Gastrocnemius medialis (tissue), 4 donors: ENCODE measurements around the gene CCL19. TPM values are rescaled to one million over a fixed set of nuclear protein-coding genes. Genes with fewer than 3 reads are reported as not detected.

Experiments used
- ATAC-seq, 2 donors: fragments of 150-250 bp; one replicate each; pipeline ENCODE4 v1.9.1; 2016
- DNase-seq, 2 donors: peaks; one replicate each; pipeline ENCODE4 v3.0.0-alpha.2; 2019
- H3K27ac ChIP-seq, 4 donors: fragments of 200-600 bp; sonication (generic); 1 replicate in 1 of 4; 2 replicates in 3 of 4; pipeline ENCODE4 v1.5.1; 2016 to 2018; ENCODE audit warnings: mild to moderate bottlenecking in 2 of 4, moderate library complexity in 1 of 4
- H3K27me3 ChIP-seq, 3 donors: fragments of 200-600 bp; sonication (generic) in 2 of 3; 1 replicate in 1 of 3; 2 replicates in 2 of 3; pipeline versions ENCODE4 v1.5.1 to v1.6.0; 2016 to 2019; ENCODE audit warnings: mild to moderate bottlenecking in 1 of 3, moderate library complexity in 1 of 3
- H3K36me3 ChIP-seq, 2 donors: fragments of 200-600 bp; sonication (generic) in 1 of 2; one replicate each; pipeline ENCODE4 v1.5.1; 2017 to 2018
- H3K4me1 ChIP-seq, 2 donors: fragments of 200-600 bp; sonication (generic) in 1 of 2; one replicate each; pipeline ENCODE4 v1.5.1; 2016 to 2017; ENCODE audit warnings: mild to moderate bottlenecking in 2 of 2
- H3K4me3 ChIP-seq, 4 donors: fragments of 200-600 bp; sonication (generic) in 3 of 4; 1 replicate in 1 of 4; 2 replicates in 3 of 4; pipeline ENCODE4 v1.5.1; 2016 to 2019; ENCODE audit warnings: mild to moderate bottlenecking in 2 of 4
- H3K9me3 ChIP-seq, 3 donors: fragments of 200-600 bp; sonication (generic) in 2 of 3; 1 replicate in 1 of 3; 2 replicates in 2 of 3; pipeline ENCODE4 v1.5.1; 2016 to 2019
- CTCF ChIP-seq, 5 experiments: fragments of 450-650 bp in 3 of 5; fragments of 200-600 bp in 2 of 5; sonication (generic) in 2 of 5; IDR thresholded peaks in 4 of 5; conservative IDR thresholded peaks in 1 of 5; 1 replicate in 4 of 5; 2 replicates in 1 of 5; pipeline ENCODE4 v1.5.1; 2016 to 2019; ENCODE audit warnings: antibody characterized with exemption in 5 of 5, mild to moderate bottlenecking in 3 of 5, moderate library complexity in 3 of 5
- POLR2A ChIP-seq, 2 donors: fragments of 450-650 bp; IDR thresholded peaks; one replicate each; pipeline ENCODE4 v1.6.1; 2017; ENCODE audit warnings: antibody characterized with exemption in 2 of 2, mild to moderate bottlenecking in 2 of 2, moderate library complexity in 2 of 2
- in situ Hi-C, 4 donors: fragments of 200-750 bp; cut with MboI; loops; one replicate each; pipeline versions ENCODE4 v1.15.0 to v1.8.0; 2017; ENCODE audit warnings: low sequenced_read_pairs in 4 of 4
- intact Hi-C: fragments of 100-400 bp; cut with DNase I; formaldehyde crosslinking; loops from one replicate; pipeline ENCODE4 v1.15.1; 2023; ENCODE audit warnings: low total_unique reads
- total RNA-seq, 4 donors: library from RNA; depleted of rRNA; stranded (reverse); fragments of >200 nt; gene quantifications; one replicate each; pipeline versions ENCODE4 v1.1.0 to v1.2.3, GENCODE V29; 2016

Gene CCL19
- total RNA-seq, 4 donors from 2014 or later: not detected

GRCh38 chr9:34651321-34651720 is 39.8 kb downstream of the CCL19 start:
- Histone ChIP-seq H3K27me3 (no peaks in the 10 kb centered on the region), H3K4me1 (peaks cover 47 to 58% of the 10 kb centered on the region in 2 donors), H3K27ac (peak overlapping the region; percentile 88 to 91 (median 89)), H3K4me3 (peak overlapping the region; percentile 40 to 62 (median 58)), H3K36me3 (peaks cover 0 to 14% of the 10 kb centered on the region in 2 donors), H3K9me3 (no peaks in the 10 kb centered on the region)
- no peak for ATAC-seq
- DNase-seq: peak in 1 of 2 donors; percentile 55
- intact Hi-C loops: loop anchor here (5.0 kb wide), 1 partner anchor 336 kb away; the partner anchor contains the start of gene DNAJB5
- no peak for TF ChIP-seq CTCF (IDR thresholded peaks at IDR 0.05 in 4 of 5, conservative IDR thresholded peaks at IDR 0.05 in 1 of 5)
- no peak for TF ChIP-seq POLR2A (IDR thresholded peaks at IDR 0.05)
- in situ Hi-C loops: loop anchor here in 1 of 4 donors (25.0 kb wide), 1 partner anchor 436 kb away; the partner anchor contains the start of genes FANCG and PIGO

- H3K9me3 ChIP-seq: no peaks in the 10 kb centered on the region
- TF ChIP-seq POLR2A (IDR thresholded peaks at IDR 0.05): no peak
- no peak for TF ChIP-seq CTCF (IDR thresholded peaks at IDR 0.05 in 4 of 5, conservative IDR thresholded peaks at IDR 0.05 in 1 of 5)
- H3K4me3 ChIP-seq: no peak overlapping the region
- no peaks in the 10 kb centered on the region for H3K27me3 ChIP-seq
- H3K36me3 ChIP-seq: peaks cover 0 to 14% of the 10 kb centered on the region in 2 donors
- DNase-seq (peak in 1 of 2 donors; percentile 36), ATAC-seq (no peak)
- peak overlapping the region; percentile 88 to 91 (median 89) for H3K27ac ChIP-seq
- in situ Hi-C loops (loop anchor here in 1 of 4 donors (25.0 kb wide), 1 partner anchor 436 kb away; the partner anchor contains the start of genes FANCG and PIGO), intact Hi-C loops (loop anchor here (5.0 kb wide), 1 partner anchor 336 kb away; the partner anchor contains the start of gene DNAJB5)
- peaks cover 52 to 63% of the 10 kb centered on the region in 2 donors for H3K4me1 ChIP-seq
Observed at GRCh38 chr9:34650816-34651215, 40.3 kb downstream of the CCL19 start.

GRCh38 chr9:34648673-34649072 is 42.4 kb downstream of the CCL19 start:
- in situ Hi-C loops: loop anchor here in 1 of 4 donors (10.0 kb wide), 1 partner anchor 56 kb away; no protein-coding TSS in a partner anchor
- H3K36me3 ChIP-seq: peaks cover 0 to 14% of the 10 kb centered on the region in 2 donors
- H3K4me1 ChIP-seq: peaks cover 44 to 46% of the 10 kb centered on the region in 2 donors
- no peak overlapping the region for H3K4me3 ChIP-seq
- no peaks in the 10 kb centered on the region for H3K9me3 ChIP-seq
- ATAC-seq: no peak
- H3K27me3 ChIP-seq: no peaks in the 10 kb centered on the region
- no peak for DNase-seq
- TF ChIP-seq CTCF (IDR thresholded peaks at IDR 0.05 in 4 of 5, conservative IDR thresholded peaks at IDR 0.05 in 1 of 5) (no peak), POLR2A (IDR thresholded peaks at IDR 0.05) (no peak)
- intact Hi-C loops: no loop called here
- H3K27ac ChIP-seq: peak overlapping the region; percentile 43 to 94 (median 89)

GRCh38 chr9:34647651-34648050 is 43.4 kb downstream of the CCL19 start:
- Histone ChIP-seq H3K4me3 (peak overlapping the region; percentile 67 to 85 (median 81)), H3K27ac (peak overlapping the region; percentile 88 to 94 (median 90)), H3K9me3 (no peaks in the 10 kb centered on the region), H3K27me3 (no peaks in the 10 kb centered on the region), H3K36me3 (peaks cover 0 to 14% of the 10 kb centered on the region in 2 donors), H3K4me1 (peaks cover 34 to 36% of the 10 kb centered on the region in 2 donors)
- DNase-seq: no peak
- TF ChIP-seq CTCF (IDR thresholded peaks at IDR 0.05 in 4 of 5, conservative IDR thresholded peaks at IDR 0.05 in 1 of 5) (no peak), POLR2A (IDR thresholded peaks at IDR 0.05) (no peak)
- in situ Hi-C loops: loop anchor here in 1 of 4 donors (10.0 kb wide), 1 partner anchor 57 kb away; no protein-coding TSS in a partner anchor
- ATAC-seq: no peak
- intact Hi-C loops: no loop called here
